PC-9 (cell line): ENCODE measurements around the gene SIAH2. TPM values are rescaled to one million over a fixed set of nuclear protein-coding genes. Genes with fewer than 3 reads are reported as not detected.
A peak's percentile ranks its signal among the peaks of the same experiment; 100 is the strongest.
"Not testable (repeated sequence)": the region's sequence is repeated elsewhere in the genome, so short reads cannot be mapped to it uniquely, and the experiment has no call there.

ENCODE experiments used
- BruUV-seq: library from RNA; stranded (reverse); fragments of 400-500 nt; replicated peaks from 2 replicates; lab custom pipeline; 2021; lab: Mats Ljungman, UMichigan
- CTCF ChIA-PET: fragments of 300-600 bp; sonication (Branson Sonifier 250); formaldehyde crosslinking; loops from one replicate; lab custom pipeline; 2022; ENCODE audit warnings: antibody characterized with exemption; lab: Charles Lee
- POLR2A ChIA-PET: fragments of 300-600 bp; sonication (Branson Sonifier 250); formaldehyde crosslinking; loops from one replicate; lab custom pipeline; 2022; ENCODE audit warnings: antibody characterized with exemption; ENCODE audit not compliant: unreplicated experiment; lab: Charles Lee
- DNase-seq, 2 experiments: peaks; one replicate each; pipeline versions ENCODE4 v3.0.0 to v3.0.0-alpha.2; 2015 to 2022; ENCODE audit warnings: mixed read lengths in 1 of 2
- H2AFZ ChIP-seq: fragments of 200-600 bp; sonication (generic); 2 replicates; pipeline ENCODE4 v1.8.1; 2017; ENCODE audit warnings: antibody characterized with exemption
- H3F3A ChIP-seq: fragments of 200-600 bp; sonication (generic); 2 replicates; pipeline ENCODE4 v1.8.1; 2017; ENCODE audit warnings: antibody characterized with exemption, mild to moderate bottlenecking, low read depth; ENCODE audit not compliant: insufficient read depth
- H3K27ac ChIP-seq: fragments of 200-600 bp; sonication (generic); 2 replicates; pipeline ENCODE4 v1.6.1; 2016; ENCODE audit warnings: mixed run types
- H3K27me3 ChIP-seq: fragments of 200-600 bp; sonication (generic); 2 replicates; pipeline ENCODE4 v1.6.1; 2016; ENCODE audit warnings: low read depth, mixed run types; ENCODE audit not compliant: insufficient read depth
- H3K36me3 ChIP-seq: fragments of 200-600 bp; sonication (generic); 2 replicates; pipeline ENCODE4 v1.6.1; 2016; ENCODE audit warnings: low read depth, mixed run types
- H3K4me1 ChIP-seq: fragments of 200-600 bp; sonication (generic); replicated peaks from 2 replicates; pipeline ENCODE4 v1.6.1; 2016; ENCODE audit warnings: mixed run types; ENCODE audit not compliant: insufficient read depth
- H3K4me2 ChIP-seq: fragments of 200-600 bp; sonication (generic); 2 replicates; pipeline ENCODE4 v1.6.1; 2017; ENCODE audit warnings: mixed run types
- H3K4me3 ChIP-seq: fragments of 200-600 bp; sonication (generic); 2 replicates; pipeline ENCODE4 v1.6.1; 2016; ENCODE audit warnings: mixed run types
- H3K79me2 ChIP-seq: fragments of 200-600 bp; sonication (generic); 2 replicates; pipeline ENCODE4 v1.6.1; 2017; ENCODE audit warnings: low read depth, mixed run types
- H3K9me2 ChIP-seq: fragments of 200-600 bp; sonication (generic); 2 replicates; pipeline ENCODE4 v1.8.1; 2017; ENCODE audit warnings: mild to moderate bottlenecking; ENCODE audit not compliant: insufficient read depth
- H3K9me3 ChIP-seq: fragments of 200-600 bp; sonication (generic); 2 replicates; pipeline ENCODE4 v1.8.1; 2016; ENCODE audit warnings: low read depth; ENCODE audit not compliant: insufficient read depth
- H4K20me1 ChIP-seq: fragments of 200-600 bp; sonication (generic); 2 replicates; pipeline ENCODE4 v1.8.1; 2017; ENCODE audit not compliant: insufficient read depth
- CTCF ChIP-seq: fragments of 200-600 bp; sonication (generic); conservative IDR thresholded peaks from 2 replicates; pipeline ENCODE4 v1.6.1; 2017; ENCODE audit warnings: mixed run types, antibody characterized with exemption, mild to moderate bottlenecking, moderate library complexity
- EZH2 ChIP-seq: fragments of 200-600 bp; sonication (generic); IDR thresholded peaks from 2 replicates; pipeline ENCODE4 v1.8.0; 2017; ENCODE audit warnings: antibody characterized with exemption, low read depth
- intact Hi-C: fragments of 100-400 bp; cut with micrococcal nuclease; formaldehyde crosslinking; loops from one replicate; pipeline ENCODE4 v1.10.0; 2022; ENCODE audit not compliant: unreplicated experiment
- total RNA-seq: library from RNA; stranded (reverse); gene quantifications from 2 replicates; pipeline ENCODE4 v1.2.3, GENCODE V29; 2021

SIAH2 gene
- total RNA-seq, 1 experiment from 2014 or later: 20.3 TPM

GRCh38 chr3:150800722-150801121 is 37.8 kb upstream of the SIAH2 start:
- no peak overlapping the region for H3K4me3 ChIP-seq
- no peaks in the 10 kb centered on the region for H3K9me3 ChIP-seq
- H3K36me3 ChIP-seq: no peaks in the 10 kb centered on the region
- ChIA-PET POLR2A (no interaction called here), CTCF (interaction anchor here (0.6 kb wide), 1 partner anchor 256 kb away, joined by 3 read pairs; no protein-coding TSS in a partner anchor)
- no peaks in the 10 kb centered on the region for H3F3A ChIP-seq
- no TSS peak for BruUV-seq
- no peaks in the 10 kb centered on the region for H3K9me2 ChIP-seq
- H2AFZ ChIP-seq: no peak overlapping the region
- intact Hi-C loops: no loop called here
- H3K27me3 ChIP-seq: no peaks in the 10 kb centered on the region
- H3K79me2 ChIP-seq: no peaks in the 10 kb centered on the region
- no peak overlapping the region for H3K27ac ChIP-seq
- TF ChIP-seq EZH2 (no peak), CTCF (no peak)
- no peaks in the 10 kb centered on the region for H4K20me1 ChIP-seq
- no peak overlapping the region for H3K4me2 ChIP-seq
- H3K4me1 ChIP-seq: no peaks in the 10 kb centered on the region
- no peak for DNase-seq

- BruUV-seq: no TSS peak
- Histone ChIP-seq H4K20me1 (no peaks in the 10 kb centered on the region), H3F3A (no peaks in the 10 kb centered on the region), H3K4me1 (no peaks in the 10 kb centered on the region), H3K79me2 (no peaks in the 10 kb centered on the region), H3K4me2 (peak overlapping the region; percentile 25; the same call in 1 of the 2 replicates), H3K9me3 (no peaks in the 10 kb centered on the region), H3K27me3 (no peaks in the 10 kb centered on the region), H3K4me3 (no peak overlapping the region), H3K9me2 (no peaks in the 10 kb centered on the region), H2AFZ (peak overlapping the region; percentile 10; the same call in 1 of the 2 replicates), H3K27ac (no peak overlapping the region), H3K36me3 (no peaks in the 10 kb centered on the region)
- ChIA-PET CTCF (no interaction called here), POLR2A (no interaction called here)
- no peak for DNase-seq
- TF ChIP-seq EZH2: no peak
- TF ChIP-seq CTCF: no peak
- intact Hi-C loops: no loop called here
Observed at GRCh38 chr3:150798122-150798618, 35.2 kb upstream of the SIAH2 start.

- no TSS peak for BruUV-seq
- DNase-seq: no peak
- intact Hi-C loops: no loop called here
Observed at GRCh38 chr3:150797155-150797554, 34.2 kb upstream of the SIAH2 start.

GRCh38 chr3:150796527-150796926 is 33.6 kb upstream of the SIAH2 start:
- DNase-seq, H3K79me2 ChIP-seq, BruUV-seq, H3F3A ChIP-seq, H3K4me2 ChIP-seq, POLR2A ChIA-PET, H3K27me3 ChIP-seq, H2AFZ ChIP-seq, H3K9me3 ChIP-seq, H3K36me3 ChIP-seq, intact Hi-C loops, CTCF ChIA-PET, H4K20me1 ChIP-seq, H3K4me3 ChIP-seq, H3K4me1 ChIP-seq, H3K9me2 ChIP-seq, H3K27ac ChIP-seq: not testable (repeated sequence)

More at GRCh38 chr3:150797155-150797554, 34.2 kb upstream of the SIAH2 start:
- Histone ChIP-seq H3K36me3 (no peaks in the 10 kb centered on the region), H3F3A (no peaks in the 10 kb centered on the region), H3K79me2 (no peaks in the 10 kb centered on the region), H3K4me3 (no peak overlapping the region), H3K27me3 (no peaks in the 10 kb centered on the region), H3K4me1 (no peaks in the 10 kb centered on the region), H2AFZ (no peak overlapping the region), H4K20me1 (no peaks in the 10 kb centered on the region), H3K9me2 (no peaks in the 10 kb centered on the region), H3K4me2 (no peak overlapping the region), H3K27ac (no peak overlapping the region), H3K9me3 (no peaks in the 10 kb centered on the region)
- ChIA-PET POLR2A (no interaction called here), CTCF (no interaction called here)
- TF ChIP-seq CTCF (no peak), EZH2 (no peak)
